Activated T-helper 1 cell treated with Interleukin-2 at 50 U/mL for 16 hours (primary cell): ENCODE measurements around the gene GJB1.
"Not testable (repeated sequence)": the region's sequence is repeated elsewhere in the genome, so short reads cannot be mapped to it uniquely, and the experiment has no call there.

ENCODE experiments used
- DNase-seq: peaks from one replicate; pipeline ENCODE4 v3.0.0-alpha.2; 2020; ENCODE audit warnings: low read depth

Gene GJB1

GRCh38 chrX:71256051-71256450 lies 33.0 kb downstream of the GJB1 start:
- DNase-seq, result no peak

- DNase-seq, result no peak
Observed at GRCh38 chrX:71256856-71257255, 33.8 kb downstream of the GJB1 start.

- DNase-seq, result not testable (repeated sequence)
Observed at GRCh38 chrX:71268624-71269023, 45.6 kb downstream of the GJB1 start.

GRCh38 chrX:71269801-71270395 lies 46.9 kb downstream of the GJB1 start:
- no peak for DNase-seq

GRCh38 chrX:71272313-71272712 lies 49.3 kb downstream of the GJB1 start:
- not testable (repeated sequence) for DNase-seq
